Activated CD4-positive, CD25-positive, alpha-beta regulatory T cell treated with anti-CD3 and anti-CD28 coated beads, Interleukin-2, amount 50 U/mL, for 16 hours (primary cell): ENCODE data around the gene SLC35A4.
"Not testable (repeated sequence)": the region's sequence is repeated elsewhere in the genome, so short reads cannot be mapped to it uniquely, and the experiment has no call there.

Experiments
- DNase-seq: peaks from one replicate; pipeline ENCODE4 v3.0.0-alpha.2; 2020; ENCODE audit warnings: low read depth, low spot score

SLC35A4 gene

DNA sequence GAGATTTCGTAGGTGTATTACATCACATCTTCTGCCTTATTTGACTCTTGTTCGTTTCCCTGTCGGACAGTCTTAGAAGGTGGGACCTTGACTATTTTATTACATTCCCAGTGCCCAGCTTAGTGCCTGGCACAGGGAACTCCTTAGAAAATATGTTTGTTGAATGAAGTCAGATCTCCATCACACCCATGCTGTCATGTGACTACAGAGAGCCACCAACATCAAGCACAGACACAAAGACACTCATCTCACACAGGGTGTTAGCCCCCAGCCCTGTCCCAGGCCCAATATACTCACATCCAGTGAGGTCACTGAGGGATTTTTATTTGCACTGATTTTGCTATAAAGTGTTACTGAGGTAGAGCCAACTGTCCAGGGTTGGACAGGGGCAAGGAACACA is 6.7 kb upstream of the SLC35A4 start:
- no peak for DNase-seq

DNA sequence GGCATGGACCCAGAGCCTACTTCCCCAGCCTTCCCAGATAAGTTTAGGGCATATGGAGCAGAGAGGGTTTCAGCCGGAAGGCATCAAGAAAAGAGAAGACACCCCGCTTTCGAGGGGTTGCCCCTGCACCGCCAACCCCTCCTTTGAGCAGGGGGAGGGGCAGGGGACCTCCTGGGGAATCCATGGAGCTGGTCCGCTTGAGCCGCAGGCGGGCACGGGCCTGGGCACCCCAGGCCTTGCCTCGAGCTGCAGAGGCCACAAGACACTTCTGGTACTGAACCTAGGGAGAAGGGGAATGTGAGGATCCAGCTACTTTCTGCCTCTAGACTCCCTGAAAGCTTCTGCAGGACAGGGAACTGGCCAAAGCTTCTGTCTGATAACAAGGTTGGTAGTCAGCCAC is 6.1 kb upstream of the SLC35A4 start:
- no peak for DNase-seq

DNA sequence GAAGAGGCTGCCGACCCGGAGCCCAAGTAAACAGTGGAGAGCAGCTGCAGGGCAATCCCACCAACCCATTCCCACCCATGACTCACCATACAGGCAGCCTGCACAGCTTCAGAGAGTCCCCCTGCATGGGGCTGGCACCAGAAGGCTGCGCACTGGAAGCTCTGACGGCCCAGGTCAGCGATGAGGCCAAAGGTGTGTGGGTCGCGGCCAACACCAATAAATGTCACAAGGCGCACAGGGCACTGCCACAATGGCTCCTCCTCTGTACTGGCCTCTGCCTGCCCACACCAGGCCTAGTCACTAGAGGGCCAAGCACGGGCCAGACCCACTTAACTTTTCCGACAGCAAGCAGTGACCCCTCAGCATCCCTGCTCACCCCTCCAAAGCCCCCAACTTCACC is 4.4 kb upstream of the SLC35A4 start:
- no peak for DNase-seq

- no peak for DNase-seq
Observed at GRCh38 chr5:140561753-140562523, 2.7 kb upstream of the SLC35A4 start.

DNA sequence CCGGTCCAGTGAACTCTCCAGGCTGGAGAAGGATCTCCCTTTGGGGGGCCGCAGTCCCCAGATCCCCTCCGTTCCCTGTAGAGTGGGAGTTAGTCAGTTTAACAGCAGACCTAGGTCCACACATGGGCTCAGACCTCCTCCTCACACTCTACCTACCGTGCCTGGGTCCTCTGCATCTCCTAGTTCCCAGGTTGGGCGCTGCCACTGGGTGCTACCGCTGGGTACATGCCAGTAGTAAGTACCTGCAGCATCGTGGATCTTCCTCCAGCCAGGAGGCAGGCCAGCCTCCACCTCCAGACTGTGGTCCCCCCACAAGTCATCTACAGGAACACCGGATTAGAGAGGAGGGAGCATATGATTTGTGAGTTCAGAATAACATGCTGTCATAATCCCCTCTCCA is 1.0 kb upstream of the SLC35A4 start:
- DNase-seq = no peak

- DNase-seq = no peak
Observed at GRCh38 chr5:140565024-140565779, 574 bp downstream of the SLC35A4 start.

DNA sequence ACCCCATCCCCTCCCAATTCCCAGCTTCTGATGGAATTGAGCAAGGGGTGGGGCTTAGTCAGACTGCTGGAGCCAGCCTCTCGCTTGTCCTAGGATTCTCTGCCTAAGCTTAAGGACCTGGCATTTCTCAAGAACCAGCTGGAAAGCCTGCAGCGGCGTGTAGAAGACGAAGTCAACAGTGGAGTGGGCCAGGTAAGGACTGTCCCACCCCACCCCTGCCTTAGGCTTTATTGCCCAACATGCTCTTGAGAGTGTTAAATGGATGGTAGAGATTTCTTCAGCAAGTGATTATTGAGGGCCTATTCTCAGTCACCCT is 1.1 kb downstream of the SLC35A4 start:
- no peak for DNase-seq

DNA sequence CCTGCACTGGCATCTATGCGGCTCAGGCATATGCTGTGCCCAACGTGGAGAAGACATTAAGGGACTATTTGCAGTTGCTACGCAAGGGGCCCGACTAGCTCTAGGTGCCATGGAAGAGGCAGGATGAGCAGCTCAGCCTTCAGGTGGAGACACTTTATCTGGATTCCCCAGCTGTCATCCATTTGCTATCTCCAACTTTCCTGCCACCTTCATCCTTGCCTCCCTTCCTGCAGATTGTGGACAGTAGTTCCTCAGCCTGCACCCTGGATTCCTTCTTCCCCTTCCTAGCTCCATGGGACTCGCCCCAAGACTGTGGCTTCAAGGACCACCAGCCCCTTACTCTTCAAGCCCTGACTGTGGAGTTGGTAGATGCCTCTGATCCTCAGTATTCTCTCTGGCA is 2.0 kb downstream of the SLC35A4 start:
- no peak for DNase-seq

DNA sequence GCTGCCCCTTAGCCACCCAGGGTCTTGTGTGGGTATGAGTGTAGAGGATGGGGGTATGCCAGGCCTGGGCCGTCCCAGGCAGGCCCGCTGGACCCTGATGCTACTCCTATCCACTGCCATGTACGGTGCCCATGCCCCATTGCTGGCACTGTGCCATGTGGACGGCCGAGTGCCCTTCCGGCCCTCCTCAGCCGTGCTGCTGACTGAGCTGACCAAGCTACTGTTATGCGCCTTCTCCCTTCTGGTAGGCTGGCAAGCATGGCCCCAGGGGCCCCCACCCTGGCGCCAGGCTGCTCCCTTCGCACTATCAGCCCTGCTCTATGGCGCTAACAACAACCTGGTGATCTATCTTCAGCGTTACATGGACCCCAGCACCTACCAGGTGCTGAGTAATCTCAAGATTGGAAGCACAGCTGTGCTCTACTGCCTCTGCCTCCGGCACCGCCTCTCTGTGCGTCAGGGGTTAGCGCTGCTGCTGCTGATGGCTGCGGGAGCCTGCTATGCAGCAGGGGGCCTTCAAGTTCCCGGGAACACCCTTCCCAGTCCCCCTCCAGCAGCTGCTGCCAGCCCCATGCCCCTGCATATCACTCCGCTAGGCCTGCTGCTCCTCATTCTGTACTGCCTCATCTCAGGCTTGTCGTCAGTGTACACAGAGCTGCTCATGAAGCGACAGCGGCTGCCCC is 2.6 kb downstream of the SLC35A4 start:
- no peak for DNase-seq

GRCh38 chr5:140567871-140568270 is 3.2 kb downstream of the SLC35A4 start:
- no peak for DNase-seq

- no peak for DNase-seq
Observed at GRCh38 chr5:140568443-140569063, 3.9 kb downstream of the SLC35A4 start.

DNA sequence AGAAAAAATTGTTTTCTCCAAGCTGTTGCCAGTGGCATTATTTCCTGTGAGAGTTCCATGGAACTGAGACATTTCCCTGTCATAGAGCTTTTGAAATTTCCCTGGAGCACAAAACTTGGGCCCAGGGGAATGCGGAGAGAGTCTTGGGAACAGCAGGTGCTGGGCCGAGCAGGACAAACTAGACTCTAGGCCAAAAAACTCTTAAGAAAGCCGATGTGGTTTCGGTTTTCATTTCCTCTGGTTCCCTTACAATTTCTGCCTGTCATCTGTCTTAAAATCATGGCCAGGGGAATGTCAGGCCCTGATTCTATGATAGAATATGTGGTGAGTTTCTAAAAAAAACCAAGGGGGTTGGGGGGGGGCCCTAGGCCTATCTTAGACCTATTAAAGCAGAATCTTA is 4.6 kb downstream of the SLC35A4 start:
- DNase-seq = no peak

DNA sequence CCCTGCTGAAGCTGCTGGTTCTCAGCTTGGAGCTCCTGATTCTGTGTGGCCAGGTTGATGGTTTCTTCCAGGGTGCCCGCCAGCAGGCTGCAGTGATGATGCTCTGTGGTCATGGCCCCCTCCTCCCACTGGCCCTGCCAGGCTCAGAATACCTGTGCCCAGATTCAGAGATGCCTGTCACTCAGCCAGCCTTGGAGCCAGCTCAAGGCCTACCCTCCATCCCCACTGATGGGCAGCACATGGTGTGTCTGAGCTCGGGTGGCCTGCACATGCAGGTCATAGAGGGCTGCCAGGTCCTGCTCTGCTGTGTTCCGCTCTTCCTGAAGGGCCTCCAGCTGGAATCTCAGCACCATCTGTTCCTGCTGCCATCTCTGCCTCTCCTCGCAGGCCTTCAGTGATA is 5.4 kb downstream of the SLC35A4 start:
- DNase-seq = no peak

DNA sequence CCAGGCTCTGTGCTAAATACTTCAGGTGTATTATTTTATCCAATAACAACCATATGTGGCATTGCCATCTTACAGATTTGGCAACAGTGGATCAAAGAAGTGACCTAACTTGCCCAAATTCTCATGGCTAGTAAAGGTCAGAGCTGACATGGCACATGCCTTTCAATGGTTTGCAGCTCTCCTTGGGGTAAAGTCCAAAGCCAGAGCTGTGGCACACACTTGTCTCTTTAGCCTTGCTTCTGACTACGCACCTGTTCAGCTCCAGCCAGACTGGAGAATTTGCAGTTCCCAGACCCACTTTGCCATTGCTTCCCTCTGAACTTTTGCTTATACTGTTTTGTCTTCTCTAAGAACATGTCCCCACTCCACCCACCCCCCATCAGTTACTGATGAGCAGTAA is 5.9 kb downstream of the SLC35A4 start:
- no peak for DNase-seq

- DNase-seq = no peak
Observed at GRCh38 chr5:140571105-140571504, 6.5 kb downstream of the SLC35A4 start.

DNA sequence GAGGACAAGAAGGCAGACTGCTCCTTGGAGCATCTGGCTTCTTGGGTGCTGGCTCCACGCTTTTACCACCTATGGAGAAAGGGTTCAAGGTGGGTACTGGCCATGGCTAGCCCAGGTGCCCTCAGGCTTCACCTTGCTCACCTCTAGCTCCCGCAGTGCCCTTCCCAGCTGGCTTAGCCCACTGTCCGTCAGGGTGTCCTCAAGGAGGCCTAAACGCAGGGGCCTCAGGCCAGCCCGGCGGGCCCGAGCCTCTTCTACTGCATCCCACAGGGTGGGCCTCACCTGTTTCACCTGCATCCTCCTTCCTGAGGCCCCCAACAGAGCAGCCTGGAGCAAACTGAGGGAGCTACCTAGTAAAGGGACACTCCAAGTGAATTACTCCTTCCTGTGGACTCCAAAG is 9.1 kb downstream of the SLC35A4 start:
- no peak for DNase-seq

DNA sequence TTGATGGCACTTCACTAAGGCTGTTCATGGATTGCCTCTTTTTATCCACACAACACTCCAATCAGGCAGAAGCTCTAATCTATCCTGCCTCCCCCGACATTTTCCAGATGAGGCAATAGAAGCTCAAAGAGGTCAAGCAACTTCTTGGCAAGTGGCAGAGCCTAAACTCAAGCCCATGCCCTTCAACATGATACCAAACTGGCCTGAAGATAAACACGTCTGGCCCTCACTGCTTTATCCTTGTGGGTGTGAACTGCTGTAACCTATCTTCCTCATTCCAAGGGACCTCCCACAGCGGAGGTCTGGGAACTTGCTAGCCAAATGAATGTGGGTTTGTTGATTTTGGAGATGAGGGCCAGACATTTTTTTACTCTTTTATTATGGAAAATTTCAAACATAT is 9.5 kb downstream of the SLC35A4 start:
- DNase-seq = no peak

DNA sequence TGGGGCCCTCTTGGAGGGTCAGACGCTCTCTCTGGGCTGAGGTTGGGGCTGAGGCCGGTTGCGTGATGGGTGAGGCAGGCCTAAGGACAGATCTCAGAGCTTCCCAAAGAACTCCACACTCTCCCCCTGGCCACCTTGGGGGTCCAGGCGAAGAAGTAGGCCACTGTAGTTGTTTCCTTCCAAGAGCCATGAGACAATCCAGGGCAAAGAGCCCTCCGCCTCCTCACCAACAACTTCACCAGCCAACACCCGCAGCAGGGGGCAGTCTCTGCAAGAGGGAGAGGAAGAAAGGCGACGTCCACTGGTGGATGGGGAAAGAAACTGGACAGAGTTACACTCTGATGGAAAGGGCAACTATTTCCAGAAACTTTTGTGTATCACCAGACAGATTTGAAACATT is 10.7 kb downstream of the SLC35A4 start:
- no peak for DNase-seq

- DNase-seq = no peak
Observed at GRCh38 chr5:140576776-140577201, 12.2 kb downstream of the SLC35A4 start.

- DNase-seq = not testable (repeated sequence)
Observed at GRCh38 chr5:140579188-140579747, 14.6 kb downstream of the SLC35A4 start.

DNA sequence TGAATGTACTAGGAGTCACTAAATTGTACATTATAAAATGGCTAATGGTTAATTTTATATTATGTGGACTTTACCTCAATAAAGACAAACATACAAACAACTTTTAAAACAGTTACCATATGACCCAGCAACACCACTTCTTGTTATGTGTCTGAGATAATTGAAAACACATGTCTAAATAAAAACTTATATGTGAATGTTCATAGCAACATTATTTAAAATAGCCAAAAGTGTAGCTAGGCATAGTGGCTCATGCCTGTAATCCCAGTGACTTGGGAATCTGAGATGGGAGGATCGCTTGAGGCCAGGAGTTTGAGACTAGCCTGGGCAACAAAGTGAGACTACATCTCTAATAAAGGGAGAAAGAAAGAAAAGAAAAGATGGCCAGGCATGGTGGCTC is 22.9 kb downstream of the SLC35A4 start:
- DNase-seq = no peak
